Stimulated activated naive CD4-positive, alpha-beta T cell (primary cell): Measurements from ENCODE around the gene HEYL.

Source experiments
- DNase-seq, 6 experiments: peaks; one replicate each; lab custom pipeline; 2025; lab: John Stamatoyannopoulos, UW

Gene HEYL

DNA sequence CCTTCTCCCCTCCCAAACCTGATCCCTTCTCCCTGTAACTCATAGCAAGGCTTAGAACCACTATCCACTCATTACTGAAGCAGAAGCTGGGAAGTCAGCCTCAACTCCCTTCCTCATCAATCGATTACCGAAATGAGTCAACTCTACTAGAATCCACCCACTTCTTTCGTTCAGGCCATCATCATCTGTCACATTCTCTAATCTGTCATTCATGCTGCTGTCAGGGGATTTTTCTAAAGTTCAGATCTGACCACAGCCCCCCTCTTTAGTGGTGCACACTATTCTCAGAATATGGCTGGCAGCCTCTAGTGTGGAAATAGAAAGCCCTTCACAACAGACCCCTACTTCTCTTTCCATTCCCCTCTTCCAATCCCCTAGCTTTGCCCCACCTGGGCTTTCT lies 27.3 kb upstream of the HEYL start:
- no peak for DNase-seq

DNA sequence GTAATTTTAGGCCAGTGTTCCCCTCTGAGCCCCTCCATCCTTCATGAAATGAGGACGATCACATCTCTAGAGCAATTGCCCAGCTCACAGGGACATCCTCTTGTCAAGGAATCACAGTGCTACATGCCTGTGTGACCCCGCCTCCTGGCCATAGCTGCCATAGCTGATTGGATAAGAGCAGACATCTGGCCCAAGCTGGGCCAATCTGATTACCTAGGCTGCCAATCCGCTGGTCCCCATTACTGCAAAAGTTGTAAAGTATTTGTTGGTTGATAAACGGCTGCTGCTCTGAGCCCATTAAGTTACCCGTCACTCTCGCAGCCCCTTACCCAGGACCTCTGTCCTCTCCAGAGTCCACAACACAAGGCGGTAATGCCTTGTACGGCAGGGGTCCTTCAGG lies 24.1 kb upstream of the HEYL start:
- no peak for DNase-seq

DNA sequence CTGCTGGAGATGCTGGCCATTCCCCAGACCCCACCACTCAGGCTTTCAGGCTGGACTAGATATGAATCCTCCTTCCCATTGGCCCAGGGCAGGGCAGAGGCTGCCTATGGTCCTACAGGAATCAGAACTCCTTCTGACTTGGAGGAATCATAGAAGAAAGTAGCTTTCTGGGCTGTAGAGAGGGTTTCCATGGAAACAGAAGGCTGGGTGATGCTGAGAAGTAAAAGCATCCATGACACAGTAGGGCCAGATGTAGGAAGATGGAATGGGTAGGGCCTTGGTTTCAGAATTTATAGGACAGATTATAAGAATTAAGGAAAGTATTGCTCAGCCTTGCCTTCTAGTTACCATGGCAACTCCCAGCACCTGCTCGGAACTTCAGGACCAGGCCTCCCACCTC lies 23.4 kb upstream of the HEYL start:
- no peak for DNase-seq

DNA sequence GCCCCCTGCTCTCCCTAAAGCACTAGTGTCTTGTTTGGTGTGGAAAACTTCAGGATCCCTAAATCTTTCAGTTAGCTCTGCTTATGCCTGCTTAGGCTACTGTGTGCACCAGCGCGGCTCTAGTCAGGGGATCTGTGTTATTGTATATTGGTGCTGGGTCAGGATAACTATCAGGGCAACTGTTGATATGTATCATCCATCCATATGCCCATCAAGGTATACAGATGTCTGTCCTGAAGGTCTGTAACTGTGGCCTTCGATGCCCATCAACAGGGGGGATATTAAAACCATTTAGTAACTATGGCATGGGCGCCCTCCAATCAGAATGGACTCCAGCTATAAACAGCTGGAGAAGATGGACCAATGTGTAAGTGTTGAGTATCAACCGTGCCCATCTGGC lies 20.1 kb upstream of the HEYL start:
- DNase-seq, result no peak

DNA sequence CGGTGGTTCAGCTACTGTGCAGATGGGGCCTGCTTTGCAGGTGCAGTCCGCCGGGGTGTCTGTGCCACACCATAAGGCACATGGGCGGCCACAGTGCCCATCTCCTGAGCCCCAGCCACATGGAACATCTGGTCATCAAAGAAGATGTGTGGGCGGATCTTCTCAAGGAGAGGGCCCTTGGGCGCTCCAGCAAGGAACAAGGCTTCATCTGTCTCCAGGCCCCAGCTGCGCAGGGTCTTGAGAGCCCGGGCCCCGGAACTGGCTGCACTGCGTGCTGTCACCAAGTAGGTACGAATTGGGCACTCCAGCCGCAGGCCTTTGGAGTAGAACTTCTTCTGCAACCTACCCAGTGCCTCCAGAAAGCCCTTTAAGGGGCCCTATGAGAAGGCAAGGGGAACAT lies 19.7 kb upstream of the HEYL start:
- no peak for DNase-seq

DNA sequence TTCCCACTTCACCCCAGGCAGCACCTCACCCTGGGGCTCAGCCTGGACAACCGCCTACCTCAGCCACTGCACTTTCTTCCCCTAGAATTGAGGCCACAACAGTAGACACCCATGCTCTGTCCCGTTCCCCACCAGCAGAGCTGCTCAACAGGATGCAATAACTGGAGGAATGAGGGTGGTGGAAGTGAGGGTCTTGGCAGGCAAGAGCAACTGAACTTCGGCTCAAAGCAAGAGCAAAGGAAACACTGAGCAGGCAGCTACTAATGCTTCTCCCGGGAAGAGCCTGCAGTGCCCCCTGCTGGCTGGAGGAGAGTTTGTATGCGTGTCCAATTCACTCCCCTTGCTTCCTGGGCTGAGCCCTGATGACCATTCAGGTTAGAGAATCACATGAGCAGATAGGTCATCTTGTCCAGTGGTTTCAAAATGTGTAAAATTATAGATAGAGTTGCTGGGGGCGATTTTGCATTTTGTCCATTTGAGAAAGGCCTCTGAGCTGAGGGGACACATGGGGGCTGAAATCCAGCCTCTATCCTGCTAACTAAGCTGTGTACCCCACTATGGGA lies 18.6 kb upstream of the HEYL start:
- peak; percentile 11 to 48 (median 22) for DNase-seq

DNA sequence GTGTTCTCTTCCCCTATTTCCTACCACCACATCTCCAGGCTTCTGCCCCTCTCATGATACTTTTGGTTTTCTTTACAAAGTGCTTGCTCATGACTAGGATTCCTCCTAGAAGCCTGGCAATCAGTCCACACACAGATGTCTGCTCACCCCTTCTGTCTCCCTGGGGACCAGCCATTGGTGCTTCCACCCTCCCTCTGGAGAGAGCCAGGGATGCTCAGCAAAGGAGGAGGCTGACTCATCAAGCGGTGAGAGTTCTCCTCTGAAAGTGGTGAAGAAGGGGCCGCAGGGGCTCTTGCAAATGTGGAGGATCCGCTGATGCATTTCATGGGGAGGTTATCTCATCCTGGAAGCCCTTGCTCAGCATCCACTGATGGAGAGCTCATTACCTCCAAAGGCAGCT lies 18.0 kb upstream of the HEYL start:
- DNase-seq, result no peak

DNA sequence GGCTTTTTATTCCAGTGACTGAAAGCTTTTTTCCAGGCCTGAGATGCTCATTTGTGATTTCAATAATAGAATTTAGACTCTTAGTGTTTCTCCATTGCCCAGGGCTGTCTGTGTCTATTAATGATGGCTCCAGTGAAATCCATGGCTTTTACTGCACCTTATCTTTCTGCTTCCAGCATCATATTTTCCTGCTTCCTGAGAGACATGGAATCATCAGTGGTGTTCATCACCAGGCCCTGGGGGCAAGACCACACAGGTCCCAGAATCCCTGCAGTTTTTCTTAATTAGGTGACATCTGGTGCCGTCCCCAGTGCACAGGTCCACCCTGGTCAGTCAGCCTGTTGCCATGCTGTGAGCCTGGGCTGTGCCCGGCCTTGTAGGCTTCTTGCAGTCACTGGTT lies 16.9 kb upstream of the HEYL start:
- no peak for DNase-seq

DNA sequence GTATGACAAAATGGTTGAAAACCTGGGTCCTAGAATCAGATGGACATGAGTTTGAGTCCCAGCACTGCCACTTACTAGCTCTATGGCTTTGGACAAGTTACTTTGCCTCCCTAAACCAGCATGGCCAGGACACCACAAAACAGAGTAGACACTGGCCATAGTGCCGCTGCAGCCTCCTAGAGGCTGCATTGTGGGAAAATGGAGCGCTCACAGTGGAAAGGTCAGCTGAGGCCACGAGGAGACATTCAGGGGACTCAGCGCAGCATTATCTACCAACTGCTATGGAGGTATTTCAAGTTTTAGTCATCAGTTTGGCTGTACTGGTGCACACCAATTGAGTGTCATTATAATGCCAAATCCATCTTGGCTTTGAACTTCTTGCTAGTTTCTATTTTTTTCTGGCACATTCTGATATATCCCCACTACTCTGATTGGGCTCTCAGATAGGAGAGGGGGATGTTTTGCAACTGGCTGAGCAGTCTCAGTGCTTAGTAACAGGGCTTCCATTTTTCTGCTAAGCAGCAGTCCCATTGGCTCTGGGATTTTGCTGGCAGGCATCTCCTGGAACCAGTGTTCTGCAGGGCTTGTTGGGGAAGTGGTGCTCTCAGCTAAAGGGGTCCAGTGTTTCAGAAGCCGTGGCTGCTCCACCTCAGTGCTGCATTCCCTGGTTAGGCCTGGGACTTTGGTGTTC lies 16.3 kb upstream of the HEYL start:
- DNase-seq, result peak in 3 of 6 experiments; percentile 11 to 44 (median 34)

DNA sequence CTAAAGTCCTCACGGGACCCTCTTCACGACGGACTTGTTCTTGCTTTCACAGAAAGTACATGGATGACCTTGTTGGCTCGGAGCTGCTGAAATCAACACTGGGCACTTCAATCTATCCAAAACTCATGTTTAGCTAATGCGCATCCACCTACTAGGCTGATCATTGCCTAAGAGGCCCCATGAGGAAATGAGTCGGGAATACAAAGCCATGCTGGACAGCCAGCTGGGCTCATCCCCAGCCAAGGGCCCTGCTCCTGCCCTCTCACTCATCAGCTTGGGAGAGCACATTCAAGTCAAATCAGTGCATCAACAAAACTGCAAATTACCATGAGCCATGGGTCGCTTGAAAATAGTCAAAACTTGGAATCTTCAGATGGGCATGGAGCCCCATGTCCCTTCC lies 14.8 kb upstream of the HEYL start:
- DNase-seq, result no peak

DNA sequence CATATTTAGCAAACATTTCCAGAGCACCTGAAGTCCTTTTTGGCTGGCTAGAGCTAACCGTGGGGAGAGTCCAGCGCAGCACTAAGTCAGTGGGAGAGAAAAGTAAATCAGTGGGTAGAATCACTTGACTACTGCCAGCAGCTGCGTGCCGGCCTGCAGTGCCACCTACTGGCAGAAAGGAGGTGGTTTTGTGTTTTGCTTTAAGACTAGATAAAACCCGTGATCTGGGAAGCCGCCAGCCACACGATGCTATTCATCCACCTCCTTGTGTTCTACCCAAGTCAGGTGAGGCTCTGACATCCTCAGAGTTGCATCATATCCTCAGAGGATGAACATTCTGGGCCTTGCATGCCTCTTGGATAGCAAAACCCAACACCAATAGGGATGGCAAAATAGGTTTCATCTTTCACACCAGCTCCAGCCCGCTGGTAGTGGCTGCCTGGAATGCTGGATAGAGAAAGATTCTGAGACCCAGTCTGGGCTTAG lies 14.1 kb upstream of the HEYL start:
- peak; percentile 46 to 73 (median 62) for DNase-seq

DNA sequence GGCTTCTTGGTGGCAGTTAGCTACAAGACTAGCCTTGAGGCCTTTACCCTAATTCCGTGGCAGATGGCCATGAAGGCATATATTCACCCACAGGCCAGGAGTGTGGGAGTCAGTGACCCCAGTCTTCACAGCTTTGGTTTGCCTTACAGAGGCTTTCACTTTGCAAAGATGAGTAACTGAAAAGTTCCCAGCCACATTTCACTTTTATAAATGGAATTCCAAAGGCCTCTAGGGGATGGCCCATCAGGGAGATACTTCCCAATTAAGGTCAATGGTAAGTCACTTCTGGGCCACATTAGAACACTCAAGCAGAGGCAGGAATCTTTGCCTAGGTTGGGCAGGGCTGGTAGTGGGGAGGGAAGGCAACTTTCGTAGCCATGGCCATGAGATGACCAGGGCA lies 13.1 kb upstream of the HEYL start:
- no peak for DNase-seq

DNA sequence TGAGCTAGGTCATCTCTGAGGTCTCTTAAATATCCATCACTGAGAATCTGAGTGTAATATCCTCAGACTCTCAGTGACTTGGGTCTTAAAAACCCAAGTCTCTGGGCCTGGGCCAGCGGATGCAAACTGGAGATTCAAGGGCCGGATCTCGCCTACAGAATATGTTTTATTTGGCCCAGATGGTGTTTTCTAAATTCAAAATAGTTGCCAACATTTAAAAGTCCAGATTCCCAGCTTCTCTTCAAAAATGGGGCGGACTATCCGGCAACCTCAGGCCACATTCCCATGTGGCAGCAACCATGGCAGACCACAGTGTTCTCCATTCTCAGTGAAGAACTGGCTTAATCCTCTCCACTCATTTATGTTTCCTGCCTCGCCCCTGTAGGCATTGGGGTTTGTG lies 12.7 kb upstream of the HEYL start:
- no peak for DNase-seq

DNA sequence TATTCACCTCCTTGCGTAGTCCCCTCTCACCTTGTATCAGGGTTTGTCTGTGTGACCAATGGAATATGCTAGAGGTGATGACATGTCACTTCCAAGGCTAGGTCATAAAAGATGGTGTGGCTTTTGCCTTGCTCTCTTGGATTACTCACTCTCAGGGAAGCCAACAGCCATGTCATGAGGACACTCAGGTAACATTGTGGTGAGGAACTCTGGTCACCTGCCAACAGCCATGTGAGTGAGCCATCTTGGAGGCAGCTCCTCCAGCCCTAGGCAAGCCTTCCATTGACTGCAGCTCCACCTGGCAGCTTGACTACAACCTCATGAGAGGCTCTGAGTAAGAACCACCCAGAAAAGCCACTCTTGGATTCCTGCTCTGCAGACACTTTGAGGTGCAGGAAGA lies 11.0 kb upstream of the HEYL start:
- no peak for DNase-seq

DNA sequence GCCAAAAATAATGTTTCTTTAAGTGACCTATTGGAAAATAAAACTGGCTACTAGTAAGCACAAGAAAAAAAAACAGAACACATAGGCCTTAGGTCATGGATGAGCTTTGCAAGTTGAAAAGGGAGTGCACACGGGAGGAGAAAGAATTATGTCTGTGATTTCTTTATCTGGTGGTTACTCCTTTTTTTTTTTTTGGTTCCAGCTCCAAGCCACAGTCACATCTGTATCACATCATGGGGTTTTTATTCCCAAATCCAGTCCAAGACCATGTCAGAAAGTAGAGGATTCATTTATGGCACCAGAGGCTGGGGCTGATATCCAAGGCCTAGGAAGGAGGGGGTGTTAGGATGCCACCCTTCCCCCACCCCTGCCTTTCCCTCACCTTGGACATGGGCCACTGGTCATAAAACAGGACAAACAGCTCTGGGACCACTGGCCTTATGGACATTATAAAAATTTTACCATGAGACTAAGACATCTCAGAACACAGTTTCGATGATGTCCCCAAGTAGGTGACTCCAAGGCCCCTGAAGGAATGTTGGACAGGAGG lies 10.3 kb upstream of the HEYL start:
- no peak for DNase-seq

DNA sequence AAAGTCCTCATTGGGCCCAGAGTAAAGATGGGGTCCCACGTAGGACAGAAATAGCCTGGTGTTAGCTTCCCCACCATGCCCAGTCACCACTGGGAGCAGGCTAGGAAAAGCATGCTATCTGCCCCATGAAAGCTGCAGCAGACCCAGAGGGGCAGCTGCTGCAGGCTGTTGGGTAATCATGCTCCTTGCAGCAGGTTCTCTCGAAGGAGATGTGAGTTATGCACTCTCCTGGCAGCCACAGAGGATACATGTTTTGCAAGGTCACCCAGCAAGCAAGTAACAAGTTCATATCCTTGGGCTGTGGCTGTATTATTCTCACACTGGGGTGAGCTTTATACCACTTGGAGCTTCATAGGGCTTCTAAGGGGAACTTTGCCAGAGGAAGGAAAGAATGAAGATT lies 9.1 kb upstream of the HEYL start:
- DNase-seq, result no peak

DNA sequence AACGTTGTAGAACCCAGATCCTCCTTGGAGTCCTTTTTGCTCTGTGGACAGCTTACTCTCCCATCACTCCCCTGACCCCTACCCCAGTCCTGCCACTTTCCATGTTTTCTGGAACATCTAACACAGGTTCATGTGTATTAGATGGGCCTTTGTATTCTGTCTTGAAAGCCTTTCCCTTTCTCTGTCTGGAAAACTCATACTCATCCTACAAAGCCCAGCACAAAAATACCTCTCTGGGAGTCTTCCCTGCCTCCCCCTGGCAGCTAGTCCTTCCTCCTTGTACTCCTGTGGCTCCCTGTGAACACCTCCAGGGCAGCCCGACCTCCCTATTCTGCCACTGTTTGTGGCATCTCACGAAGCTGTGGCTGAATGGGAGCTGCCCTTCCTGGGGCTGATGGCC lies 7.8 kb upstream of the HEYL start:
- DNase-seq, result no peak

DNA sequence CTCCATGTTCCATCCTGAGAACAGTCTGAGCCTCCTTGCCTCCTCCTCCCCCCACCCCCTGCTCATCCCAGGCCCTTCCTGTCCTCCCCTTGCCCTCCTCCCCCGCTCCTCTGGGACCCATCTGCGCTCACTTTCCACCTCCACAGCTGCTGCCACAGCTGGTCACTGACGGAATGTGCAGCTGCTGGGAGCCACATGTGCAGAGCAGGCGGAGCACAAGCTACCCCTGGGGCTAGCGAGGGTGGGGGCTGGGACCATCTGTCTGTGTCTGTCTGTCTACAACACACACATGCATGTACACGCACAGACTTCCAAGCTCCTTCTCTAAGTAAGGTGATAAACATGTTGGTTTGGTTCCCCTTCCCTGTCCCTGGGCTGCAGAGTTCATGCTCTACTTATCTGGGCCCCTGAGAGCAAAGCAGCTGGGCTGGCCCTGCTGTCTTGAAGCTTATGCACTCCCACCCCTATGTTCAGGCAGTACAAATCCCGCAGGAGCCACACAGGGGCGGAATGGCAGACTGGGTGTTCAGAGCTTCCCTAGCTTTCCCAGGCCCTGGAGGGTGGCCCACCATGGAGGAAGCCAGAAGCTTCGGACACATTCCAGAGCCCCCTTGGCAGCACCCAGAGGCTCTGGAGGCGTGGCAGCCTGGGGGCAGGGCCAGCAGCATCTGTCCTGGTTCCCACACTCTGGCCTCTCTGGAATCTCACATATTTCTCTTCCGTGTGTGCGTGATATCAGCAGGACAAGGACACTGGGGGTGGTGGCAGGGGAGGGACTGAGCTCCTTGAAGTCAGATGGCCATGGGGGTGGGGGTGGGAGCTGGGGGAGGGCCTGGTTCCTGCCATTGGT lies 7.0 kb upstream of the HEYL start:
- no peak for DNase-seq

DNA sequence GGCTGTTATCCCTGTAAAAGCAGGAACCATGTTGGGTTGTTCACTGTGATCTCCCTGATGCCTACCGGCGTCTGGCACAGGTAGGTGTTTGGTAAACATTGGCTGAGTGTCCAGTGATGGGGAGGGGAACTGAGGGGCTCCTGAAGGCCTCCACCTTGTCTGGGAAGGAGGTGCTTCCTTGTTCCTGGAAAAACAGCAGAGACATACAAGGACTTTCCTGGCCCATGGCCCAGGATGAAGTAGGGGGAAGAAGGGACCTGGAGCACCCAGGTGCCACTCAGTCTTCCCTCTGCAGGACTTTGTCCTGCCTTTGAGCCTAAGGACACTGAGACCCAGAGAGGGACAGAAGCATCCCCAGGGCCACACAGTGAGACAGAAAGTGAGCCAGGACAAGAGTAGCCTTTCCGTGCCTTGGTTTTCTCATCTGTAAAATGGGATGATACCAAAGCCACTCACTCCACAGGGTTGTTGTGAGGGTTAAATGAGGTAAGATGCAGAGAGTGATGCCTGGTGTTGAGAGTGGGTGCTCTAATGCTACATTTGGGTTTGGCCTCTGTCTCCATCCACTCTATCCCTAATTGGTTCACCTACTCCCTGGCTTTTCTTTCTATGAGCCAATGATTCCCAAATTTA lies 6.1 kb upstream of the HEYL start:
- DNase-seq, result no peak

DNA sequence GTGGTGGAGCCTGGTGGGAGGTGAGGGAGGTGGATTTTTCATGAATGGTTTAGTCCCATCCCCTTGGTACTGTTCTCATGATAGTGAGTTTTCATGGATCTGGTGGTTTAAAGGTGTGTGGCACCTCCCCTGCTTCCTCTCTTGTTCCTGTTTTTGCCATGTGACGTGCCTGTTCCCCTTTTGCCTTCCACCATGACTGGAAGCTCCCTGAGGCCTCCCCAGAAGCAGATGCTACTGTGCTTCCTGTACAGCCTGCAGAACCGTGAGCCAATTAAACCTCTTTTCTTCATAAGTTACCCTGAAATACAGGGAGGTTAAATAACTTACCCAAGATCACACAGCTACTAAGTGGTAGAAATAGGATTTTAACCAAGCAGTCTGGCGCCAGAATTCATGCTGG lies 4.3 kb upstream of the HEYL start:
- DNase-seq, result no peak

DNA sequence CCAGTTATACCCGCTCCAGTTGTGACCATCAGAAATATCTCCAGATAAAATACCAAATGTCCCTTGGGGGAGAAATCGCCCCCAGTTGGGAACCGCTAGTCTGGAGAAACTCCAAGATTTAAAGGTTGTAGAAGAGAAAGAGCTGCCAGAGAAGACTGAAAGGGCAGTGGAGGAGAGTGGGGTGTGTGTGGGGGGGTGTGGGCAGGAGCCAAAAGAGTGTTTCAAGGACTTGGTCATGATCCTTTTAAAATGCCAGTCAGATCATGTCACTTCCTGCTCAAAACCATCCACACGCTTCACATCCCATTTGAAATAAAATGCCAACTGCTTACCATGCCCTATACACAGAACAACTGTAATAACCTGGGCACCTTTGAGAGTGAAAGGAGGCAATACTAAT lies 3.4 kb upstream of the HEYL start:
- DNase-seq, result no peak

DNA sequence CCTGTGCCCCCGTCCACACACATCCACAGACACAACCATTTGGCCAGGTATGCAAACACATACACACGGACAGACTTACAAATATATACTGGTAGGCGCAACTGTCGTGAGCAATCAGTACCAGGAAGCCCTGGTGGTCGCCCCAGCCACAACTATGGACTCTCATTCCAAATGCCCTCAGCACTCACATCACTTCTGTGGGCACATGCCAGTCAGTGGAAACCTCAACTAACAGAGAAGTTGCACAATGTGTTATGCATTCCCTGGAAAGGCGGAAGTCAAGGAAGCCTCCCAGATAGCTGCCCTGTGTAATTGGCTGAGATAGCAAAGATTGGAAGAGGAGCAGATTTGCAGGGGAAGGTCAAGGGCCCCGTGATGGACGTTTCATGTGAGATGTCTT lies 1.4 kb upstream of the HEYL start:
- no peak for DNase-seq

DNA sequence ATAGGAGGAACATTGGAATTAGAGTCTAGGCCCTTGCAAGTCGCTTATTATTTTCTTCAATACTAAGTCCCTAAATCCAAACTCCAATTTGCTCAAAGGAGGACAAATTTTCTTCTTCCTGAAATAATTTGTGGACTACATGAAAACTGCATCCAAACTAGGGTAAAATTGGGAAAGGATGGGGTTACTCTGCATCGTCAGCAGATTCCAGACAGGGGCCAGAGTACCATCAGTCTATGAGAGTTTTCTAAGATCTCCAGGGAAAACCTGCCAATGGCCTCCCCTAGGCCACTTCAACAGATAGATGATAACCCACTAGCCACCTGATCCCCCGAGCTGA lies 508 bp downstream of the HEYL start:
- no peak for DNase-seq
